ENCODE results near the gene GCH1.

The GCH1 gene

DNA sequence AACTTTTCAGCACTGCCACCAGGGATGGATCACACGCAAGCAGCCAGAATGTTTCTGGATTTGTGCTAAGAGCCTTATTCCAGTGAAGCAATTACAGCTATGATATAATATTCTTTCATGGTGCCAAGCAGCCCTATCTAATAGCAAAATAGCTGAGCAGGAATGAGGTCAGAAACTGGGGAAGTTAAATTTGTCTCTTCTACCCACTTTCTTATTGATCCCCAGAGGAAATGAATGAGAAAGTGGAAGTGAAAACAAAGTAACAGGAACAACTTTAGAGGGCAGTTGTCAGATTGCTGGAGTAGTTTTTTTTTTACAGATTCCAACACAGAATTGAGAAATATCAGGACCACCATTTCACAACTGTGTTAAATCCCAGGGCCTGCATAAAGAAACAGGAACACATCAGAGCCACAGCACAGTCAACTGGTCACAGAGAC is 44.8 kb downstream of the GCH1 start:
- DNase-seq: no peak

DNA sequence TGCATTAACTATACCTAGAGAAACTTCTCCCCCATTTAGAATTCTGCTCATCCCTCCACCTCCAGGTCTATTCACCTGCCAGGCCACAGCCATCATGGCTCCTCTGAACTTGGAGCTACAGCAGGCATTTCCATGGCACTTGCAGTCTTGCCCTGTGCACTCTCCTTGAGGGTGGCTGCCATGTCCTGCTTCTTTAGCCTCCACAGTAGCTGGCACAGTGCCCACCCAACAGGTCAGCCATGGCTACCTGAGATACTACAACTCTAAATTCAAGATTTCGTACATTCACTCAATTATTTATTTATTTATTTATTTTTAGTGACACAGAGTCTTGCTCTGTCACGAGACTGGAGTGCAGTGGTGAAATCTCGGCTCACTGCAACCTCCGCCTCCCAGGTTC is 46.5 kb downstream of the GCH1 start:
- DNase-seq: no peak

DNA sequence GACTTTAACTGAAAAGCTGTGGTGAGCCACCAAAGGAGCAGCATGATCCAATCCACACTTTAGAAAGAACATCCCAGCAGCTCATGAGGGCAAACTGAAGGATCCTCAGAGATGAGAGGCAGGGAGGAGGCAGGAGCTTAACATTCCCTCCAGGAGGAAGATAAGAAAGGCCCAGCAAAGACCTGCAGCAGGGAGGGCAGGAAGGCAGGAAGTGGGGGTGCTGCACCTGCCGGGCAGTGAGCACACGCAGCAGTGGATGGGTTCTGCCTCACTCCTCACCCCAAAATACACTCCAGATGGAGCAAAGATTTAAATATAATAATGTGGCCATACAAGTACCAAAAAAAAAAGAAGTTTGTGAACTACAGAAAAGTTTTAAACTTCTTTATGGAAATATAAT is 48.4 kb downstream of the GCH1 start:
- no peak for DNase-seq

DNA sequence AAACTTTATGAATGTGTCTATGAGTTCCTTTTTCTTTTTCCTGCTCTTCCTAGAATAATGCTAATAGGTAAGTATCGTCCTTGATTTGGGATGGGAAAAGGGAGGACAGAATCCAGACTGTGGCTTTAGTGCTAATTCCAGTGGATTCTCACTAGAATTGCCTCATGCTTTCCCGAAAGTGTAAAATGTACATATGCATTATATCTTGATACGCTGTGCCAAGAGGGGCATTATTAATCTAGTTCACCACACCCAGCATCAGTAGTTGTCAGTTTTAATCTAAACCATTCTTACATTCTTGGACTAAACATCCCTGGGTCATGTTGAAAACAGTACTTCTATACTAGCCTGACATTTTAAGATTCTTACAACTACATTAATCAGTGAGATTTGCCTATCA is 49.3 kb downstream of the GCH1 start:
- no peak for DNase-seq

DNA sequence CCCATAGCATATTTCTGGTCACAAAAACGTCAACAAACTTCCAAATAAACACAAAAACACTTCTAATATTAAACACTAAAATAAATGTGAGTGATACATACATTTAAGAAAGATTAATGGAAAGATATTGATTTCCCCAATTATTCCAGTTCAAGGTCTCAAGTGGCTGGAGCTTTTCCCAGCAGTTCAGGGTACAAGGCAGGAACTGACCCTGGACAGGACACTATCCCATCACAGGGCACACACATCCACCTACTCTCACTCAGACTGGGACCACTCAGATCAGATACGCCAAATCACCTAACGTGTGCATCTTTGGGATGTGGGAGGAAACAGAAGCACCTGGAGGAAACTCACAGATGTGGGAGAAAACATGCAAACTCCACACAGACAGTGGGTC is 50.4 kb downstream of the GCH1 start:
- no peak for DNase-seq

DNA sequence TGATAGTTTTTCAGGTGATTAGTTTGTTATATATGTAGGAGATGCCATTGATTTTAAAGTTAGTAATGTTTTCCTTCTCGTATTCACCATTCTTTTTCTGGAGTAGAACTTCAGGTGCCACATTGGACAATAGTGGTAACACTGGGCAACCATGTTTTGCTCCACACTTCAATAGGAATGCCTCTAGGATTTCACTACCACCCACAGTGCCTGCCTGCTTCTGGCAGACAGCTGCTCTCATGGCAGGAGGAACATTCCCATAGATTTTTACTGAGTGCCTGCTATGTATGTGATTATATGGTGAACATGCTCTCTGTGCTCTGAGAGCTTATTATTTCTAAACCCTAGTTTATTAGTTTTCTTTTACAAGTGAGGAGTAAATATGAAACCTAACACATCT is 53.7 kb downstream of the GCH1 start:
- DNase-seq: no peak

DNA sequence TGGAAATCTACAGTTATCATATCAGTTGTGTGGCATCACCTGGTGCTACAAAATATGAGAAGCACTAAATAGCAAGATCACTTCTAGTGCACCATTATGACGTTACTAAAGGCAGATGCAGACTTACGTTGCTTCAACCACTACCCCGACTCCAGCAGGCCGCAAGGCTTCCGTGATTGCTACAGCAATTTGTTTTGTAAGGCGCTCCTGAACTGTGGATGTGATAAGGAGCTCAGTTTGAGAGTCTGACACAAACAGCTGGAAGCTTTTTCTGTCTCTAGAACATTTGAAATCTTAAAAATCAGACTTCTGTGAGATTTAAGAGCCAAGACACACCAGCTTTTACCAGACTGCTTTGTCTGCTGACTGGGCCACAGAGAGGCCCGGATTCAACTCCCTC is 57.0 kb downstream of the GCH1 start:
- no peak for DNase-seq

DNA sequence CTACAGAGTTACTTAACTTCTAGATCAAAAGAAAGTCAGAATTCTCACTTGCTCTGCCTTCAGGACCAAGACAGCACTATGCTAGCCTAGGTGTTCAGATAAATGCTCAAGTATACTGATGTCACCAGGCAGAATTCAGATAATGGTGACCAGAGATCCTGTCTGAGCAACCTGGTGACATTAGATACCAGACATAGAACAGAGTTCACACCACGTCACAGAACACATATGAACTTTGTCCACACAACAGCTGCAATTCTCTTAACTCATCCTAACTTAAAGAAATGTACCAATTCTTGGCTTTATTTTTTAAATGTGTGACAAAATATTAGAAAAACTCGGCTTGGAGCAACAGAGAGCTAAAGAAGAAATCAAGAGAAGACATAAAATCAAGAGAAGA is 58.1 kb downstream of the GCH1 start:
- no peak for DNase-seq

DNA sequence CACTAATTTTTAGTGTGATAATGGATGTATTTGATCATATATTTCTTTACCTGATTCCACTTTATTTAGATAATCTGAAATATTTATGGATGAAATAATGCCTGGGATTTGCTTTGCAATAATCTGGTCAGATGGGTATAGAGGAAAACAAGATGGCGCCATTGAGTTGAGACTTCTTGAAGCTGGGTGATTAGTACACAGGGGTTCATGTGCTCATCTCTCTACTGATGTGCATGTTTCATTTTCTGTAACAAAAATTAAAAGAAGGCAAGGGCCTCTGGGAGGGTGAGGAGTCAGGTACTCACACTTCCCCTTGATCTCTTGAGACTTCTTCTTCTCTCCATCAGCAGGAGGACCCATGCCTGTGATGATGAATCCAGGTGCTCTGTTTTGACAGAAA is 61.8 kb downstream of the GCH1 start:
- no peak for DNase-seq

DNA sequence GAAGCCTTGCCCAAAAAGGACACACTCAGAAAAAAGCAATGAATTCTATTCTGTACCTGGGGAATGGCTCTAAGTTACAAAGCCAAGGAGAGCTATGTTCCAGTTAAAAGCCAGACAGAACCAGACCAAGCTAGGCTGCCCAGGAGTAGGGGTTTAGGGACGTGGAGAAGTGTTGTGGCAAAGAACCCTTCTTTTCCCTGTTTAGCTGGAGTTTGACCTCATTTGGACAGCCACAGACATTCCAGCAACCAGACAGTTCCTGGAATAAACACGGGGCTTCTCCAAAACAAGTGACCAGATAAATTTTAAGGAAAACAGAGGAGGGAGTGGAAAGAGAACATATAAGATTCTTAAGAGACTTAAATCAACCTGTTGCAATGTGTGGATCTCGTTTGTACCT is 62.3 kb downstream of the GCH1 start:
- no peak for DNase-seq

DNA sequence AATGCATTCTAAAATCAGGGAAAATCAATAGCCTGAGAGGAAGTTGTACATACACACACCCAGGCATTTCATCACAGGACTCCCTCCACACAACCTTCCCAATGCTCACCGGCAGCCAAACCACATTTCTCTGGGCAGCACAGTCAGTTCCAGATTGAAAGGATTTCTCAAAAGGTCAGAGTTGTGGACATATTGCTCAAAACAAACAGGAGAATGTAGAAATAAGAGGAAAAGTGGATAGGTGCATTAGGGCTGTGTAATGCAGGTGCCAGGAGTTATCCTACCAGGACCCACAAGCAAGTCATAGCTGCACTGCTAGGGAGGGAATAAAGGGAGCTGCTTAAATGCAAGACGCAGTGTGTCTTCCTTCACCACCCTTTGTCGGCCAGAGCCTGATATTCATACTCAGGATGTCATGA is 62.9 kb downstream of the GCH1 start:
- DNase-seq: no peak

DNA sequence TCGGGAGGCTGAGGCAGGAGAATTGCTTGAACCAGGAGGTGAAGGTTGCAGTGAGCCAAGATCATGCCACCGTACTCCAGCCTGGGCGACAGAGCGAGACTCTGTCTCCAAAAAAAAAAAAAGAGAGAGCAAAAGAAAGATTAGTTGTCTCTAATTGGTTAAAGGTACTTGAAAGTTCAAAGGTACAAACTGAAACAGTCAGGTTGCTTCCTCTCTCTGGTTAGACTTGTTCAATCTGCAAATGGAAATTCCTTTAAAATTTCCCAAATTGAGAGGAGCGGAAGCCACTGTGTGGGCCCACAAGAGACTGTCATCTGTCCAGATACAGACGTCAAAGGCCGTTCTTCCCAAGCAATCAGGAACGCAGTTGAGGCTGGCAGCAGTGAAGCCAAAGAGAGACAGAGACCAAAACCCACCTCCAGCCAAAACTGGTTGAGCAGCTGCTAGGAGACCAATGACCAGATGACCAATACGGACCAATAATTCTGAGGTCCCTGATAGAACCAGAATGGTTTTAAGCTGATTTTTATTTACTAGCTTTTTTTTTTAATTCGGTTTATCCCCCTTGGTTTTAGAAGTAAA is 63.6 kb downstream of the GCH1 start:
- no peak for DNase-seq

DNA sequence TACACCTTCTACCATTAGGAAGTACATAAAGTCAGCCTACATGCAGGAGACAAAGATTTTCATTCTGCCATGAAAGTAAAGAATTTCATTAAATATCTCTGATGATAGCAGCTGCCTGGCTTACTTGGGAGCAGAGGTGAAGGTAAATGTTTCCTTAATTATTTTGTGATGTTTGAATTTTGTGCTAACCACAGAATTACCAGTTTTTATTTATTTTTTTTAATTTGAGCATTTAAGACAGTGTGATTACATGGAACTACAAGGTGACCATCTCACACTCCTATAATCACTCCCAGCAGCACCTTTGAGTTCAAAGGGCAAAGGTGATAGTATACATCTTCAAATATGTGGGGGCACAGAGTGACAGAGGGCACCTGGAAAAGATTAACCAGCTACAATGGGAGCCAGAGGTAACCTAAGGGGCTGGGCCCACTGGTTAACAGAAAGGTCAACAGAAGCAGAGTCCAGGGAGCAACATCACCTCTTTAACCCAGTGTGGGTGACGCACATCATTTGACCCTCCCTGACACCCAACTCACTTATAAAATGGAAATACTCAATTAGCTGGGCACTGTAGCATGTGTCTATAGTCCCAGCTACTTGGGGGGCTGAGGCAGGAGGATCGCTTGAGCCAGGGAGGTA is 65.0 kb downstream of the GCH1 start:
- no peak for DNase-seq

DNA sequence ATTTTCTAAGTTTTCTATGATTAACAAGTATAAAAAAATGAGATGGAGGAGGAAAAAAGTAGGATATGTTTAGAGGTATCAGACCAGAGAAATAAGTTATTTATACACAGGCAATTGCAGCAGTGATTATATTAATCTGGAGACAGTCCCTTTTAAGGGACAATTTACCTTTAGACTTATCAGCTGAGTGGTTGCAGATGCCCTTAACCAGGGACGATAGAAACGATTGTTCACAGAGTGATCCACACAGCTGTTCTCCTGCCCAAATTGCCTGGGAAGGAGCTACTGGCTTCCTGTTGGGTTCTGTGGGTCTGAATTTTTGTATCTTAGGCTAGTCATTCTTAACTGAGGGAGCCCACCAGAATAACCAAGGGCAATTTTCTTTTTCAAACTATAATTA is 66.4 kb downstream of the GCH1 start:
- DNase-seq: no peak

DNA sequence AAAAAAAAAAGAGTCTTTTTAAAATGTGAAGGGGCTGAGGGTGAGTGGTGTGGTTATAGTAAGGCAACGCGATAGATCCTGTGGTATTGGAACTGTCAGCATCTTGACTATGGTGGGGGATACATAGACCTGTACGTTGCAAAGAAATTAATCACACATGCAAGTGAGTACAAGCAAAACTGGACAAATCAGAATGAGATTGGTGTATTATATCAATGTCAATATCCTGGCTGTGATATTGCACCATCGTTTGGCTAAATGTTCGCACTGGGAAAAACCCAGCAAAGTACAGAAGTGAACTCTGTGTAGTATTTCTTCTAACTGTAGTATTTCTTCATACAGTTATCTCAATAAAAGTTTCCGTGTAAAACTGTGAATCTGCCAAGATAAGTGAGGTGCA is 67.9 kb downstream of the GCH1 start:
- DNase-seq: no peak

DNA sequence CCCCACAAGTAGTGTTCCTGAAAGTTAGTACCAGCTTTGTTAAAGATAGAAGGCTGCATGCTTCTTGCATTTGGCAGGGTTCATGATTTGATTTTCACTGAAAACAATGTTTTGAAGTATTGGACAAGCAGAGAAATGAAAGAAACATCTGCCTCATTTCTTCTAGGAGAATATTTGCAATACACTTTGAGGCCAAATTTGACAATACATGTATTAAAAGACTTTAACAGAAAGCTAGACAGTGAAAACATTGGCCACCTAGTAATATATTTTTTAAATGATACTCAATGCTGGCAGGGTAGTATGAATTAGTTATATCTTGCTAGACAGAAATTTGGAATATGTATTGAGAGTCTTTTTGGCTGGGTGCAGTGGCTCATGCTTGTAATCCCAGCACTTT is 68.5 kb downstream of the GCH1 start:
- DNase-seq: no peak

DNA sequence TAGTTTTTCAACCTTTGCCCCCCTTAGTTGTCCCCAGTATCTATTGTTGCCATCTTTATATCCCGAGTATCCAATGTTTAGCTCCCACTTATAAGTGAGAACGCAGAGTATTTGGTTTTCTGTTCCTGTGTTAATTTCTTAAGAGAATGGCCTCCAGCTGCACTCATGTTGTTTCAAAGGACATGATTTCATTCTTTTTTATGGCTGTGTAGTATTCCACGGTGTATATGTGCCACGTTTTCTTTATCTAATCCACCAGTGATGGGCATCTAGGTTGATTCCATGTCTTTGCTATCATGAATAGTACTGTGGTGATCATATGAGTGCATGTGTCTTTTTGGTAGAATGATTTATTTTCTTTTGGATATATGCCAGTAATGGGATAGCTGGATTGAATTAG is 72.0 kb downstream of the GCH1 start:
- DNase-seq: no peak

DNA sequence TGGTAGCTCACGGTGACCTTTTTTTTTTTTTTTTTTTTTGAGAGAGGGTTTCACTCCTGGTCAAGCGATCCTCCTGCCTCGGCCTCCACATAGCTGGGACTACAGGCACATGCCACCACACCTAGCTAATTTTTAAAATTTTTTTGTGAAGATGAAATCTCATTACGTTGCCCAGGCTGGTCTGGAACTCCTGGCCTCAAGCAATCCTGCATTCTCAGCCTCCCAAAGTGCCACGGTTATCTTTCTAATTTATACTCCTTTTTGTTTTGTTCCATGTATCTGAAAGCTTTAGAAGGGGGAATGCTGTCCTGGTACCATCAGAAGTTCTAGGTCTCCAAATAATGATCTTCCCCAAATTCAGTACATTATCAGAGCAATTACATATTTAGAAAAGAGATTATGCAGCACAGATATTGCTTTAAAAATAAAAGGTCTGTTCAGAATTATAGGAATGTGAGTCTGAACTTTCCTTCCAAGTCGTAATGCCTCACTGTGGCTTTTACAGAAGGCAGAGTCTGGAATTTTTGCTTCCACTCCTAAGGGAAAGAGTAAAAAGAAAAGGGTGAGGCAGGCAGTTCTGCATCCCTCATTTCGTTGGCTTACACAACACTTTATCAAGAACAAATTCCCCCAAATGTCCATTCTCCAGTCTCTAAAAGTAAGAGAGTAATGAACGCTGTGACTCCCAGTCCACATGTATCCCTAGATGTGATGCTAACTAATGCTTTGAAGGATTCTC is 73.0 kb downstream of the GCH1 start:
- DNase-seq: no peak

DNA sequence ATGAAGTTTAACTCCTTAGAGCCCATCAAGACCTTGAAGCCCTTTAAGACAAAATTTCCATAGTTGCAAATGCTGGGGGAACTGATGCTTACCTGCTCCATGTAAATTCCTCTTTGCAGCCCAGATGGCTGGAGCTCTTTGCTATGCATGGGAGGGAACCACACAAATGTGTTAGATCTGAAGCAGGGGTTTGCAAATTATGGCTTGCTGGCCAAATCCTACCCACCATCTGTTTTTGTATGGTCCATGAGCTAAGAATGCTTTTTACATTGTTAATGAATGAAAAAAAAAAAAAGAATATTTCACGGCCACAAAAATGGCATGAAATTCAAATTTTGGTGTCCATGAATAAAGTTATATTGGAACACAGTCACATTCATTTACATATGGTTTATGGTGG is 74.6 kb downstream of the GCH1 start:
- DNase-seq: no peak

DNA sequence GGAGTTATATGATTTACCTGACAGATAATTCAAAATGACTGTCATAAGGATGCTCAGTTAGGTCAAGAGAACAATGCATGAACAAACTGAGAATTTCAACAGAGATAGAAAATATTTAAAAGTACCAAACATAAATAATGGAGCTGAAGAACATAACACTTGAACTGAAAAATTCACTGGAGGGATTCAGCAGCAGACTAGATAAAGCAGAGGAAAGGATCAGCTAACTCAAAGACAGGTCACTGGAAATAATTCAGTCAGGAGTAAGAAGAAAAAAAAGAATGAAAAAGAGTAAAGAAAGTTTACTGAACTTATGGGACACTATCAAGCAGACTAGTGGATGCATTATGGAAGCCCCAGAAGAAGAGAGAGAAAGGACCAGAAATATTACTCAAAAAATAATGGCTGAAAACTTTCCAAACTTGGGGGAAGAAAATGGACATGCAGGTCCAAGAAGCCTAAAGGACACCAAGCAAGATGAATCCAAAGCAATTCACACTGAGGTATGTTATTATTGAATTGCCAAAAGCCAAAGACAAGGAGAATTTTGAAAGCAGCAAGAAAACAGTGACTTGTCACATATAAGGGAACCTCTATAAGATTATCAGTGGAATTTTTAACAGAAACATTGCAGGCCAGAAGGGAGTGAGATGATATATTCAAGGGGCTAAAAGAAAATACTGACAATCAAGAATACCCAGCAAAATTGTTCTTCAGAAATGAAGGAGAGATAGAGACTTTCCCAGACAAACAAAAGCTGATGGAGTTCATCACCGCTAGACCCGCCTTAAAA is 78.7 kb downstream of the GCH1 start:
- no peak for DNase-seq

DNA sequence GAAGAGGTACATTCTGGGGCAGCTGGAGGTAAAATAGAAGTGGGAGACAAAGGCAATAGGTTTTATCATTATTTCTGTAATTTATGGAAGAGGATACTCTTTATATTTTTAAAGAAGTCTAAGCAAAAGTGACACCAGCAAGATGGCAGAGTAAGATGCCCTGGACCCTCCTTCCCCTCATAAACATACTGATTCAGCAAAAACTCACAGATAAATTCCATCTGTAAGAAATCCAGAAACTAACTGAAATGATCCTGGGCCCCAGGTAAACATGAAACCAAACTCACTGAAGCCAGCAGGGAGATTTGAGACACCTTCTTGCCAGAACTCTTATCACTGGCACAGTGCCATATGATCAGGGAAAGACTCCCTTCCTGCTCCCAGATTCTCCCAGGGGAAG is 79.9 kb downstream of the GCH1 start:
- DNase-seq: no peak

DNA sequence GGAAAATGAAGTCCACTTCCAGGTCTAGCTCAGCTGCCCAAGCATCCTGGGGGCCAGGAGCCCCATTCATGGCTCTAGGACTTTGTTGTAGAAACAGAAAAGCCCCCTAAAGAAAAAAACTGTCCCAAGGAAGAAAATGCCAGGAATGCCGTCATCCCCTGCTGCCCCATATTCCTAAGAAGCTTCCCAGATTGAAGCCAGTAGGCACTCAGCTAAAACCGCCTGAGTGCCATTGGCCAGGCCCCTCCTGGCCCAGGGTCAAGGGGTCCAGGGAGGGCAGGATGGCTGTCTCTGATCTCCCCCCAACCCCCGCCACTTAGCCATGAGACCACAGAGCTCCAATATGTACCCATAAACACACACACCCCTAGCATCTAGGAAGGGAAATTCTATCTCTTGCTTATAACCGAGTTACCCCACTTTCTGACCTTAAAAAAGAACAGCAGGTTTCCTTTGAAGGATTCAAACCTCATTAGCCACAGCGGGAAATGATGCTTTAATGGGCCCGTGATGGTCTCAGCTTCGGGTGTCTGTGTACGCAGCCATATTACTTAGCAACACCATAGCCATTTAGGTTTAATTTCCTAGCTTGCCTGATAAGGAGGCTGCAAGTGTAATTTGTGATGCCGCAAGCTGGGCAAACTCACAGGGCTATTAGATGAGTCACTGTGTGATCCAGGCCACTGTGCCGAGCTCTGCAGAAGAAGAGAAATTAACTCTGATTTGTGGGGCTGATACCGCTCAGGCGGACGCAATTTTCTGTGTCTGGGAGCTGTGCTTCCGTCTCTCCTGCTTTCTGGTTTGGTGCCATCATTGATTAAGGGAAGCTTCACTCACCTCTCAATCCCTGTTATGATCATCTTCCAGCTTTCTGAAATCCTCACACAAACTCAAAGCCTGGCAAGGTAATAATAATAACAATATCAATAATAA is 84.2 kb downstream of the GCH1 start:
- DNase-seq: peak; percentile 91

DNA sequence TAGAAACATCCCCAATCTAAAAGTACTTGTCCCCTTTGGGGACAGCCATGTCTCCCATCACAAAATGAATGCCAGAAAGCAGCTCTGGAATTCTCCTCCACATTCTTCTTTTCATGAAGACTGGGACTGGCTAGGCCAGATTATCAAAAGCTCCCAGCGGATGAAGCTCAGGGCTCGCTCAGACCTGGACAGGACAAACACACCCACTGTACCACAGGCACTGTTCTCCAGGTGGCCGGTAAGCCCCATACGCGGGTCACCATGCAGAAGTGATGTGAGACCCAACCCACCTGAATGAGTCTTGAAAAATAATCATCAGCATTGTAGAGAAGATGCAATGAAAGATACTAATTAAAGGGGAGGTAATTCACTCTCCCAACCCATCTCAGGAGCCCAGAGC is 85.1 kb downstream of the GCH1 start:
- no peak for DNase-seq

Measured in NCI-H2227 treated with DMSO at 0.1 percent for 48 hours (cell line).